Muscle layer of duodenum (tissue), 2 donors: ENCODE measurements around the gene CLCNKA.
A peak's percentile ranks its signal among the peaks of the same experiment; 100 is the strongest.
"Not testable (repeated sequence)": the region's sequence is repeated elsewhere in the genome, so short reads cannot be mapped to it uniquely, and the experiment has no call there.

Experiments used
- H3K27ac ChIP-seq: one replicate; pipeline ENCODE4 v1.7.0; 2013; ENCODE audit warnings: mild to moderate bottlenecking, low read length
- H3K27me3 ChIP-seq: one replicate; pipeline ENCODE4 v1.7.0; 2013; ENCODE audit warnings: low read depth, mild to moderate bottlenecking, control low read depth, low read length
- H3K36me3 ChIP-seq, 2 donors: one replicate each; pipeline ENCODE4 v1.7.0; 2013; ENCODE audit warnings: low read length in 2 of 2, control low read depth in 1 of 2, mild to moderate bottlenecking in 1 of 2; ENCODE audit not compliant: insufficient read depth in 2 of 2, control insufficient read depth in 1 of 2
- H3K4me1 ChIP-seq, 2 donors: one replicate each; pipeline ENCODE4 v1.7.0; 2013; ENCODE audit warnings: low read length in 2 of 2, mild to moderate bottlenecking in 2 of 2, control low read depth in 1 of 2, moderate library complexity in 1 of 2; ENCODE audit not compliant: insufficient read depth in 2 of 2, control insufficient read depth in 1 of 2
- H3K4me3 ChIP-seq, 2 donors: one replicate each; pipeline ENCODE4 v1.7.0; 2013; ENCODE audit warnings: low read length in 2 of 2, low read depth in 1 of 2, mild to moderate bottlenecking in 1 of 2
- H3K9me3 ChIP-seq, 2 donors: one replicate each; pipeline ENCODE4 v1.7.0; 2013; ENCODE audit warnings: low read length in 2 of 2, control low read depth in 1 of 2, mild to moderate bottlenecking in 1 of 2; ENCODE audit not compliant: control insufficient read depth in 1 of 2
- donor health status: healthy.

The CLCNKA gene

GRCh38 chr1:16047791-16048475, 26.1 kb downstream of the CLCNKA start:
- Histone ChIP-seq H3K4me3 (peak overlapping the region in 1 of 2 donors; percentile 60), H3K4me1 (peaks cover 0 to 4% of the 10 kb centered on the region in 2 donors), H3K36me3 (no peaks in the 10 kb centered on the region), H3K9me3 (no peaks in the 10 kb centered on the region), H3K27me3 (no peaks in the 10 kb centered on the region), H3K27ac (no peak overlapping the region)

GRCh38 chr1:16048573-16049189, 26.8 kb downstream of the CLCNKA start:
- peaks cover 0 to 4% of the 10 kb centered on the region in 2 donors for H3K4me1 ChIP-seq
- peak overlapping the region; percentile 16 to 60 for H3K4me3 ChIP-seq
- no peaks in the 10 kb centered on the region for H3K27me3 ChIP-seq
- no peak overlapping the region for H3K27ac ChIP-seq
- H3K9me3 ChIP-seq: no peaks in the 10 kb centered on the region
- no peaks in the 10 kb centered on the region for H3K36me3 ChIP-seq

- H3K9me3 ChIP-seq: no peaks in the 10 kb centered on the region
Observed at GRCh38 chr1:16050328-16050727, 28.5 kb downstream of the CLCNKA start.

GRCh38 chr1:16051039-16051438, 29.2 kb downstream of the CLCNKA start:
- Histone ChIP-seq H3K9me3 (no peaks in the 10 kb centered on the region), H3K4me3 (no peak overlapping the region), H3K4me1 (peaks cover 0 to 4% of the 10 kb centered on the region in 2 donors), H3K36me3 (no peaks in the 10 kb centered on the region), H3K27me3 (no peaks in the 10 kb centered on the region), H3K27ac (no peak overlapping the region)

More at GRCh38 chr1:16050328-16050727, 28.5 kb downstream of the CLCNKA start:
- peaks cover 0 to 4% of the 10 kb centered on the region in 2 donors for H3K4me1 ChIP-seq
- H3K27ac ChIP-seq: no peak overlapping the region
- H3K27me3 ChIP-seq: no peaks in the 10 kb centered on the region
- no peak overlapping the region for H3K4me3 ChIP-seq
- no peaks in the 10 kb centered on the region for H3K36me3 ChIP-seq

GRCh38 chr1:16051949-16052348, 30.1 kb downstream of the CLCNKA start:
- not testable (repeated sequence) for H3K9me3 ChIP-seq, H3K4me3 ChIP-seq, H3K27ac ChIP-seq, H3K27me3 ChIP-seq, H3K4me1 ChIP-seq, H3K36me3 ChIP-seq

GRCh38 chr1:16053781-16054502, 32.1 kb downstream of the CLCNKA start:
- H3K36me3 ChIP-seq: no peaks in the 10 kb centered on the region
- H3K27ac ChIP-seq: no peak overlapping the region
- H3K9me3 ChIP-seq: no peaks in the 10 kb centered on the region
- H3K4me3 ChIP-seq: no peak overlapping the region
- H3K4me1 ChIP-seq: no peaks in the 10 kb centered on the region
- no peaks in the 10 kb centered on the region for H3K27me3 ChIP-seq

- Histone ChIP-seq H3K27ac (no peak overlapping the region), H3K4me3 (no peak overlapping the region), H3K36me3 (no peaks in the 10 kb centered on the region), H3K9me3 (no peaks in the 10 kb centered on the region), H3K27me3 (no peaks in the 10 kb centered on the region), H3K4me1 (no peaks in the 10 kb centered on the region)
Observed at GRCh38 chr1:16054598-16055540, 33.0 kb downstream of the CLCNKA start.

GRCh38 chr1:16055613-16056520, 34.0 kb downstream of the CLCNKA start:
- Histone ChIP-seq H3K27me3 (no peaks in the 10 kb centered on the region), H3K36me3 (no peaks in the 10 kb centered on the region), H3K27ac (no peak overlapping the region), H3K4me1 (no peaks in the 10 kb centered on the region), H3K9me3 (no peaks in the 10 kb centered on the region), H3K4me3 (no peak overlapping the region)

GRCh38 chr1:16056521-16056912, 34.7 kb downstream of the CLCNKA start:
- not testable (repeated sequence) for H3K27me3 ChIP-seq, H3K4me3 ChIP-seq, H3K4me1 ChIP-seq, H3K9me3 ChIP-seq, H3K27ac ChIP-seq, H3K36me3 ChIP-seq

GRCh38 chr1:16057314-16057915, 35.6 kb downstream of the CLCNKA start:
- H3K27me3 ChIP-seq, H3K4me1 ChIP-seq, H3K9me3 ChIP-seq, H3K36me3 ChIP-seq, H3K4me3 ChIP-seq, H3K27ac ChIP-seq: not testable (repeated sequence)
